RWPE1 (cell line): ENCODE measurements around the gene MRPL24.
A peak's percentile ranks its signal among the peaks of the same experiment; 100 is the strongest.

Experiments
- CTCF ChIA-PET: fragments of 350-600 bp; sonication (Branson Sonifier 250); formaldehyde crosslinking; extraction: SDS; loops from one replicate; lab custom pipeline; 2021; lab: Yijun Ruan, JAX
- POLR2A ChIA-PET: fragments of 400-600 bp; formaldehyde crosslinking; extraction: SDS; loops from one replicate; lab custom pipeline; 2020; ENCODE audit warnings: antibody characterized with exemption; ENCODE audit not compliant: low non-redundant PET; lab: Yijun Ruan, JAX
- DNase-seq: peaks from one replicate; pipeline ENCODE4 v3.0.0; 2012; ENCODE audit warnings: low spot score
- H3K27ac ChIP-seq: fragments of 450-650 bp; 2 replicates; pipeline ENCODE4 v1.5.1; 2017
- CTCF ChIP-seq: fragments of 450-650 bp; conservative IDR thresholded peaks from 2 replicates; pipeline ENCODE4 v1.5.1; 2017; ENCODE audit warnings: low read depth, mild to moderate bottlenecking

The MRPL24 gene

DNA sequence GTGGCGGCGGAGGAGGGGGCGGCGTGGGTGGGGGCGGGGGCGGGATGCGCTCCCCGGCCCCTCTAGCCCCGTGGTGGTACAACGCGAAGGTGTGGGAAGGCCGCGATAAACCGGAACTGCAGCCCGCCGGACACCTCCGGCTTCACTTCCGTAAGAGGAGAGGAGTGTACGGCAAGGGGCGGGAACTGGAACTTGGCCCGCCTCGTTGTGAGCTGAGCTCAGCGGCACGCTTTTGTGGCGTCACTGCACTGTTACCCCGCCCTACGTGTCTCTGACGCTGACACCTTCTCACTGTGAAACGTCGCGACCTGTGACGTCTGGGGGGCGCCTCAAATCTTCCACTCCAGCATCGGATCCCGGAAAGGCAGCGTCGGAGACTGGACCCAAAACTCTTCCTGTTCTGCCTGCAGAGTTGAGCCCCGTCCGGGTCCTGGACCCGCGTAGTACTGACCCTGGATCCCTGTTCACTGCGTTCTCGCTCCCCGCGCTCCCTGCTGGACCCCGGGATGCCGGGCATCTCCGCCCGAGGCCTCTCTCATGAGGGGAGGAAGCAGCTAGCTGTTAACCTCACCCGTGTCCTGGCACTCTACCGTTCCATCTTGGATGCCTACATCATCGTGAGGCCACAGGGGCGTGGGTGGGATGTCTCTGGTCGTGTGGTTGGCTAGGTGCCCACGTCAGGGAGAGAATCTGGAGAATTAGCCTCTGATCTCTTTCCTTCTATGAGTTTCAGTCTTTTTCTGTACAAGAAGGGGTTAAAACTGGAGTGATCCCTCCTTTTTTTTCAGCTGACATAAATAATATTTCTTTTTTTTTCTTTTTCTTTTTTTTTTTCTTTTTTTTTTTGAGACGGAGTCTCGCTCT lies 12.1 kb downstream of the MRPL24 start, which contains the start of gene ISG20L2:
TSS of gene ISG20L2 (minus strand) at position 168 of the 864 bp plus-strand sequence. CDS start 1,114 bp downstream, outside the sequence.
- no peak for TF ChIP-seq CTCF
- peak within 1 kb of the TSS; percentile 92 for H3K27ac ChIP-seq
- POLR2A ChIA-PET: interaction anchor here (0.7 to 1.7 kb wide), 3 partner anchors 12 to 131 kb away, joined by 5 to 8 read pairs (median 5); partner anchors contain the start of gene MRPL24
- CTCF ChIA-PET: interaction anchor here (0.7 to 4.5 kb wide), 6 partner anchors 22 to 132 kb away, joined by 5 to 178 read pairs (median 18); partner anchors contain the start of genes CRABP2 and NTRK1
- peak; percentile 95 for DNase-seq

GRCh38 chr1:156727926-156728598 lies 12.8 kb downstream of the MRPL24 start, which contains the start of gene METTL25B:
METTL25B (plus strand) TSS chr1:156728469; CDS start chr1:156729105, 636 bp downstream.
- ChIA-PET CTCF (interaction anchor here (0.7 to 4.5 kb wide), 8 partner anchors 13 to 200 kb away, joined by 4 to 178 read pairs (median 8); partner anchors contain the start of genes CRABP2, MRPL24 and NTRK1), POLR2A (interaction anchor here (0.6 to 1.7 kb wide), 3 partner anchors 13 to 132 kb away, joined by 3 to 8 read pairs (median 5); partner anchors contain the start of gene MRPL24)
- peak within 1 kb of the TSS; percentile 92 for H3K27ac ChIP-seq

GRCh38 chr1:156727492-156727891 lies 13.4 kb downstream of the MRPL24 start:
- POLR2A ChIA-PET: no interaction called here
- TF ChIP-seq CTCF: no peak

More at GRCh38 chr1:156727926-156728598, 12.8 kb downstream of the MRPL24 start, which contains the start of gene METTL25B:
- peak; percentile 86 for DNase-seq
- TF ChIP-seq CTCF: no peak

DNA sequence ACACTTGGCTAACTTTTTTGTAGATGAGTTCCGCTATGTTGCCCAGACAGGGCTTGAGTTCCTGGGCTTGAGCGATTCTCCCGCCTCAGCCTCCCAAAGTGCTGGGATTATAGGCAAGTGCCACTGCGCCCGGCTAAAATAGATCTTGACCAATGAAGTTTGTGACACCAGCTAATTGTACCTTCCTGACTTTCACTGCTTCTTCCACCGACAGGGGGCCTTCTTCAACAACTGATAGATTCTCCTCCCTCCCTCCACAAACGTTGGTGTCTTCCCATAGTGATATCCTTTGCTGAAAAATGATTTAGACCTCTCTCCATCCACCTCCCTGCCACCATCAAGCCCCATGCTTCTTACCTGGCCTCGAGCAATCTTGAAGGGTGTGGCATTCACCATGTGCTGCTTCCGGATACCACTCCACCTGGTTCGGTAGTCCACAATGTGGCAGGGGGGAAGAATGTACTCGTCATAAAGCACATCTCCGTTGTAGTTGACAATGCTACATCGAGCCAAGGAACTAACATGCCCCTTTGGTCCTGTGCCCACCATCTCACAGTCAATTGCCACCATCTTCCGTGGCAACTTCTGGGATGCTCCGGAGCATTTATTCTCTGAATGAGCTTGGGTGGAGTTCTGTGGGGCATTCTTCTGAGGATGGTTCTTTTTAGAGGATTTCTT lies 14.2 kb downstream of the MRPL24 start:
- ChIA-PET CTCF (interaction anchor here (0.6 to 4.5 kb wide), 22 partner anchors 14 to 201 kb away, joined by 3 to 178 read pairs (median 4); partner anchors contain the start of genes CRABP2, LRRC71, MRPL24 and NES), POLR2A (interaction anchor here (1.0 to 1.8 kb wide), 2 partner anchors 37 to 65 kb away, joined by 3 to 10 read pairs; no protein-coding TSS in a partner anchor)
- peak overlapping the region; percentile 68 for H3K27ac ChIP-seq
- peak; percentile 78 for DNase-seq
- no peak; the same call in 1 of the 2 replicates for TF ChIP-seq CTCF

More at GRCh38 chr1:156727492-156727891, 13.4 kb downstream of the MRPL24 start:
- DNase-seq: no peak
- CTCF ChIA-PET: interaction anchor here (0.7 to 4.5 kb wide), 9 partner anchors 13 to 200 kb away, joined by 3 to 178 read pairs (median 10); partner anchors contain the start of genes CRABP2, LRRC71, MRPL24 and NES
- H3K27ac ChIP-seq: peak overlapping the region; percentile 68; the same call in 1 of the 2 replicates

DNA sequence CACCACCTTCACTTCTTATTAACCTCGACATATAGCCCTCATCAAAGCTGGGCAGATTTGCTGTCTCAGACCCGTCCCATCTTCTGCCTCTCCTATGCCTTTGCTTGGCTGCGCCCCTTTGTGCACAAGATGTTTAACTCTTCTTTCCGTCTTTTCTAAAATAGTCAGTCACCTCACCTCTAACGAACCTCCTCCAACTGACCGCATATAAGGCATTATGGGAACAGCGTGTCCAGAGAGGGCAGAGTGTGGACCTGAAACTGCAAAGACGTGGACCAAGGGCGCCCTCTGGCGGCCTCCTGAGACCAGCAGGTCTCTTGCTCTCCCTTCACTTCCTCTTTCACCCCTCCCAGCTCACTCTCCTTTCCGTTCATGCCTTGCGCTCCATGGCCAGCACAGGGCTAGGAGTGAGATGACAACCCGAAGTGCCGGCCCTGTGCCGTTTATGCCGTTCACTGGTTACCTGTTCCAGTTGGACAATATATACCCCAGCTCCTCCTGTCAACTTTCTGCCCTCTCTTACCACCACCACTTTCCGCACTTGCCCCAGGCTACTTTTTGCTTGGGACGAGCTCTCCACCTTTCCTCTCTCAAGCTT lies 15.1 kb downstream of the MRPL24 start:
- peak; percentile 86 for DNase-seq
- peak; percentile 90 for TF ChIP-seq CTCF
- POLR2A ChIA-PET: interaction anchor here (1.0 to 1.8 kb wide), 2 partner anchors 36 to 64 kb away, joined by 3 to 10 read pairs; no protein-coding TSS in a partner anchor
- CTCF ChIA-PET: interaction anchor here (0.6 to 4.5 kb wide), 28 partner anchors 10 to 221 kb away, joined by 3 to 178 read pairs (median 4); partner anchors contain the start of genes CRABP2, HDGF, NES and NTRK1
- peak overlapping the region; percentile 68 for H3K27ac ChIP-seq
